Superior temporal gyrus (tissue), 1 donor: ENCODE data around the gene NET1.
"Not testable (repeated sequence)": the region's sequence is repeated elsewhere in the genome, so short reads cannot be mapped to it uniquely, and the experiment has no call there.

Source experiments
- DNase-seq: peaks from one replicate; pipeline ENCODE4 v3.0.0-alpha.2; 2016; ENCODE audit errors: extremely low spot score

Gene NET1

GRCh38 chr10:5462841-5463293 is 50.5 kb downstream of the NET1 start:
- DNase-seq = no peak

- DNase-seq = no peak
These were observed 52.2 kb downstream of the NET1 start for GRCh38 chr10:5464546-5464945.

GRCh38 chr10:5465976-5466450 is 53.7 kb downstream of the NET1 start:
- no peak for DNase-seq

- DNase-seq = no peak
These were observed 54.3 kb downstream of the NET1 start for GRCh38 chr10:5466451-5467206.

- no peak for DNase-seq
These were observed 54.8 kb downstream of the NET1 start for GRCh38 chr10:5467207-5467535.

GRCh38 chr10:5467634-5468255 is 55.4 kb downstream of the NET1 start:
- no peak for DNase-seq

- no peak for DNase-seq
These were observed 56.1 kb downstream of the NET1 start for GRCh38 chr10:5468262-5469106.

GRCh38 chr10:5469353-5470061 is 57.1 kb downstream of the NET1 start:
- no peak for DNase-seq

GRCh38 chr10:5470062-5470751 is 57.9 kb downstream of the NET1 start:
- DNase-seq = no peak

GRCh38 chr10:5474642-5475041 is 62.3 kb downstream of the NET1 start:
- DNase-seq = not testable (repeated sequence)

GRCh38 chr10:5475088-5475487 is 62.7 kb downstream of the NET1 start:
- DNase-seq = not testable (repeated sequence)

- not testable (repeated sequence) for DNase-seq
These were observed 63.8 kb downstream of the NET1 start for GRCh38 chr10:5475974-5476807.

- no peak for DNase-seq
These were observed 64.7 kb downstream of the NET1 start for GRCh38 chr10:5476918-5477525.

GRCh38 chr10:5477948-5478693 is 65.8 kb downstream of the NET1 start:
- DNase-seq = no peak

GRCh38 chr10:5478694-5479305 is 66.4 kb downstream of the NET1 start:
- no peak for DNase-seq

- DNase-seq = no peak
These were observed 67.3 kb downstream of the NET1 start for GRCh38 chr10:5479481-5480161.

GRCh38 chr10:5480162-5480941 is 68.0 kb downstream of the NET1 start:
- no peak for DNase-seq
